ENCODE results near the gene CEP20.

The CEP20 gene

GRCh38 chr16:15819046-15819445, 69.4 kb downstream of the CEP20 start:
- no peaks in the 10 kb centered on the region for H3K4me1 ChIP-seq (ENCODE audit: insufficient read depth, insufficient read length)
- TF ChIP-seq SUZ12 (IDR thresholded peaks at IDR 0.05; ENCODE audit: extremely low read depth, insufficient read depth, insufficient read length) = no peak
- TF ChIP-seq YY1 (IDR thresholded peaks at IDR 0.05; ENCODE audit: insufficient read depth, insufficient read length) = no peak
- TF ChIP-seq ZNF274 (IDR thresholded peaks at IDR 0.05; ENCODE audit: low read depth, low read length) = no peak
- H3K9ac ChIP-seq (ENCODE audit: insufficient read length, low read depth) = no peak overlapping the region
- H3K27me3 ChIP-seq (ENCODE audit: insufficient read depth, insufficient read length) = no peaks in the 10 kb centered on the region
- H3K36me3 ChIP-seq (ENCODE audit: insufficient read depth, insufficient read length, low read length) = no peaks in the 10 kb centered on the region
- H3K9me3 ChIP-seq (ENCODE audit: insufficient read depth, low read length) = peaks cover 28% of the 10 kb centered on the region
- DNase-seq (ENCODE audit: low read depth, low spot score) = no peak
- no peak overlapping the region for H3K4me3 ChIP-seq (ENCODE audit: insufficient read length, low read depth)

GRCh38 chr16:15817446-15817845, 71.0 kb downstream of the CEP20 start:
- Histone ChIP-seq H3K27me3 (ENCODE audit: insufficient read depth, insufficient read length) (no peaks in the 10 kb centered on the region), H3K9me3 (ENCODE audit: insufficient read depth, low read length) (peaks cover 28% of the 10 kb centered on the region), H3K9ac (ENCODE audit: insufficient read length, low read depth) (no peak overlapping the region), H3K36me3 (ENCODE audit: insufficient read depth, insufficient read length, low read length) (no peaks in the 10 kb centered on the region), H3K4me3 (ENCODE audit: insufficient read length, low read depth) (no peak overlapping the region), H3K4me1 (ENCODE audit: insufficient read depth, insufficient read length) (no peaks in the 10 kb centered on the region)
- no peak for DNase-seq (ENCODE audit: low read depth, low spot score)
- TF ChIP-seq SUZ12 (IDR thresholded peaks at IDR 0.05; ENCODE audit: extremely low read depth, insufficient read depth, insufficient read length) (no peak), ZNF274 (IDR thresholded peaks at IDR 0.05; ENCODE audit: low read depth, low read length) (no peak), YY1 (IDR thresholded peaks at IDR 0.05; ENCODE audit: insufficient read depth, insufficient read length) (no peak)

GRCh38 chr16:15816228-15816627, 72.2 kb downstream of the CEP20 start:
- Histone ChIP-seq H3K36me3 (ENCODE audit: insufficient read depth, insufficient read length, low read length) (no peaks in the 10 kb centered on the region), H3K9me3 (ENCODE audit: insufficient read depth, low read length) (peaks cover 28% of the 10 kb centered on the region), H3K9ac (ENCODE audit: insufficient read length, low read depth) (no peak overlapping the region), H3K4me1 (ENCODE audit: insufficient read depth, insufficient read length) (no peaks in the 10 kb centered on the region), H3K4me3 (ENCODE audit: insufficient read length, low read depth) (no peak overlapping the region), H3K27me3 (ENCODE audit: insufficient read depth, insufficient read length) (no peaks in the 10 kb centered on the region)
- TF ChIP-seq SUZ12 (IDR thresholded peaks at IDR 0.05; ENCODE audit: extremely low read depth, insufficient read depth, insufficient read length) (no peak), YY1 (IDR thresholded peaks at IDR 0.05; ENCODE audit: insufficient read depth, insufficient read length) (no peak), ZNF274 (IDR thresholded peaks at IDR 0.05; ENCODE audit: low read depth, low read length) (no peak)
- DNase-seq (ENCODE audit: low read depth, low spot score) = no peak

Data from NT2/D1 (cell line).